GM19324 (cell line): ENCODE measurements around the gene TMEM143.
"Not testable (repeated sequence)": the region's sequence is repeated elsewhere in the genome, so short reads cannot be mapped to it uniquely, and the experiment has no call there.

Experiments
- ATAC-seq: cut with Tn5 transposase; IDR thresholded peaks from one replicate; pipeline ENCODE4 v1.9.1; 2021; ENCODE audit warnings: mild to moderate bottlenecking, moderate library complexity; ENCODE audit not compliant: unreplicated experiment, low FRiP score

The TMEM143 gene

DNA sequence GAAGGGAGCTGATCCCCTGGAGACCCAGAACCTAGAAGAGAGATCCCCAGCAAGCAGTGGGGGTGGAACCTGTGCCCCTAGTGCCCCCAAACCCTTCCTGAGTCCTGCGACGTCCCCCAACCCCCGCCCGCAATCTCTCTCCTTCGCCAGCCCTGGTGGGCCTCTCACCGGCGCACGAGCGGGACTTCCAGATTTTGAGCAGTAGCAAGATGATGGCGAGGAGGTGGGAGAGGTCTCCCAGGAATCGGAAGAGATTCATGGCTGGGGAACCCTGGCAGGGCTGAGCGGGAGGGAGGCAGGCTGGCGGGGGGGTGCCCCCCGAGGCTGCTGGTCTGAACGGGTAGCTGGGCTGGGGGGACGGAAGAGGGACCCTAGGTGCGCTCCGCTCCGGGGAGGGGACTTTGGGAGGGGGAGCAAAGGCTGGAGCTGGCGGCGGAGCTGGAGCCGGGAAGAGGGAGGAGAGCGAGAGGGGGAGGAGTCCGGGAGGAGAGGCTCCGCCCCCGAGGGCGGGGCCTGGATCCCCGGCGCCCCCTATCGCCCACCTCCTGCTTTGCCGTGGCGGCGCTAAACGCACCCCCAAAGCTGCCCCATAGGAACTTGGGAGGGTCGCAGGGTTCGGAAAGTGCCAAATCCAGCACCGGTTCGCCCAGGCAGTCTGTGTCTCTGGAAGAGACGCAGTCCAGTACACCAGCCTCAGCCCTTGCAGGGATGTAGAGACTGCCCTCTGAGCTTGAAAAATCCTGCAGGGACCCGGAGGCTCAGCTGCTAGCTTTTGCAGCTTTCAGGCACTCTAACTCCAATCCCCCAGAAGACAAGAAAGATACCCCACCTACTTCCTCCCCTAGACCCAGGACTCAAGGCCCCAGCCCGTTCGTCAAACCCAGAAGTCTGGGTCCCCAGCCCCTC lies 27.6 kb upstream of the TMEM143 start, which contains the start of gene KDELR1:
Gene KDELR1, minus strand, starts transcription at position 452 of the 906 bp plus-strand sequence. Its CDS starts 193 bp downstream, at position 259.
- peak; percentile 74 for ATAC-seq

DNA sequence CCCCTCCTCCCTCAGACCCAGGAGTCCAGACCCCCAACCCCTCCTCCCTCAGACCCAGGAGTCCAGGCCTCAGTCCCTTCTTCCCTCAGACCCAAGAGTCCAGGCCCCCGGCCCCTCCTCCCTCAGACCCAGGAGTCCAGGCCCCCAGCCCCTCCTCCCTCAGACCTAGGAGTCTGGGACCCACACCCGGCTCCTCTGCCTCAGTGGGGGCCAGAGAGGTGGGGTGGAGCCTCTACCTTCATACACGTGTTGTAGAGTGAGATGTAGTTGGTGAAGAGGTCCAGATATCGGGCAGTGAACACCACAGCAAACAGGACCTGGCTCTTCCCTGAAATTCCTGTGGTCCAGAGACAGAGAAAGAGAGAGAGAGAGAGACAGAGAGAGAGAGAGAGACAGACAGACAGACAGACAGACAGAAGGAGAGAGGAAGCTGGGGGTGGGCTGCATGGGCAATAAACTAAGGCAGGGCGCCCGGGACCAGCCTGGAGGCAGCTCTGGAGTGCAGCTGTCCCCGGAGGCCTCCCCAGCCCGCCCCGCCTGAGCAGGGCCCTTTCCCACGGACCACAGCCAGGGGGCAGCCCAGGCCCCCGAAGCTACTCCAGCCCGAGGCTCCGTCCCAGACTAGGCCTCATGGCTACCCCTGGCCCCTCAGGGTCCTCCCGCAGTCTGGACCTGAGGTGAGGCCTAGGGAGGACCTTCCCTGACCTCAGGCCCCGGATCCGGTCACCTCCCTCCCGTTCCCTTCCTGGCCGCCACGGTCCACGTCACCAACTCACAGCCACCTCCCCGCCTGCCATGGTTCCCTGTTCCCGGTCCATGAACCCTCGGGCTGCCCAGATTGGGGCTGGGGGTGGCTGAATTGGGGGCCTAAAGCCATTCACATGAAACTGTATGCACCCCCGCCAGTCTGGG lies 26.7 kb upstream of the TMEM143 start:
- ATAC-seq = peak; percentile 46

DNA sequence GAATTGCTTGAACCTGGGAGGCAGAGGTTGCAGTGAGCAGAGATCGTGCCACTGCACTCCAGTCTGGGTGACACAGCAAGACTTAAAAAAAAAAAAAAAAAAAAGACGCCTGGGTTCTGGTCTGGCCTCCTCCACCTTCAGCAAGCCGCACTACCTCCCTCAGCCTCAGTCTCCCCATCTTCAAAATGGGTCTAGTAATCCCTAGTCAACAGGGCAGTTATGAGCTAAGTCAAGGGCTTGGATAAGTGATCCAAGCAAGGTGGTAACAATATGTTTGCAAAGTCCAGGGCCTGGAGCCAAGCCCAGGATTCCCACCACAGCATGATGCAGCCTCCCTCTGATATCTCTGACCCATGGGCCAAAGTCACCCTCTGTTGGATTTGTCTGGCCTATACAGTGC lies 23.2 kb upstream of the TMEM143 start:
- no peak for ATAC-seq

DNA sequence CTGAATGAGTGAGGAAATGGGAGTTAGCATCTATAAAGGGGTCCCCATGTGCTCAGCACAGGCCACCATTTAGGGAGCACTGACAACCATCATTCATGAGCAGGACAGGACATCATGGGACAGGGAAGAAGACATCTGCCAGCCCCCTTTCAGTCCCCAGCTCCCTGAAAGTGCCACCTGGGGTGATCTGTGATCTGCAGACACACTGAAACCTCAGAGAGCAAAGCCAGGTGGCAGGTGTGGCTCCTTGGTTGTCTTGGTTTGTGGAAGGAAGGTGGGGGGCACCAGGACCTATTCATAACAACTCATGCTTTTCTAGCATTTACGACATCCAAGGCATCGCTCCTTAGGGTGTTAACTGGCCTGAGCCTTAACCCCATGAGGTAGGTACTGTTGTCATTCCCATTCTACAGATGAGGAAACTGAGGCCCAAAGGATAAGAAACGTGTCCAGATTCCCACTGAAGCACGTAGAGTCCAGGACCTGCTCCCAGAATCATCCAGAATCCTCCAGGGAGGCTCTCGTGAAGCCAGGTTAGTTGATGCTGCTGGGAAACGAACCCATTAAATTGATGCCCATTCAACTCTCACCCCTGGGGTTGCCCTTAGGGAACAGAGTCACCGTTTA lies 21.8 kb upstream of the TMEM143 start:
- no peak for ATAC-seq

DNA sequence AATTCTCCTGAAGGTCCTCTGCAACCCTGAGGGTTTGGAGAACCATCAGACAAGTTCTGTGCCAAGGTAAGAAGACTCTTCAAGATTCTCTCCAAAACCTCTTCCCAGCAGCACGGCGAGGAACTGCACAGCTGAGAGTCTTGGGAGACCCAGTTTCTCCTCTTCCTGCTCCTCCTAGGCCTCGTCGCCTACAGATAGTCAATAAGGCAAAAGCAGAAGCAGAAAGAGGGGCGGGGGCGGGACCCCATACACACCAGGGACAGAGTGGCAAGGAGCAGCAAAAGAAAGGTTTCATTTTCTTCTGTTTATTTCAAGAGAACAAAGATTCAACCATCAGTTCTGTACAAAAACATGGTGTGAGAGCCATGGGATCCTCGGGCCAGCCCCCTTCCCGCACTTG lies 18.5 kb upstream of the TMEM143 start:
- ATAC-seq = no peak

DNA sequence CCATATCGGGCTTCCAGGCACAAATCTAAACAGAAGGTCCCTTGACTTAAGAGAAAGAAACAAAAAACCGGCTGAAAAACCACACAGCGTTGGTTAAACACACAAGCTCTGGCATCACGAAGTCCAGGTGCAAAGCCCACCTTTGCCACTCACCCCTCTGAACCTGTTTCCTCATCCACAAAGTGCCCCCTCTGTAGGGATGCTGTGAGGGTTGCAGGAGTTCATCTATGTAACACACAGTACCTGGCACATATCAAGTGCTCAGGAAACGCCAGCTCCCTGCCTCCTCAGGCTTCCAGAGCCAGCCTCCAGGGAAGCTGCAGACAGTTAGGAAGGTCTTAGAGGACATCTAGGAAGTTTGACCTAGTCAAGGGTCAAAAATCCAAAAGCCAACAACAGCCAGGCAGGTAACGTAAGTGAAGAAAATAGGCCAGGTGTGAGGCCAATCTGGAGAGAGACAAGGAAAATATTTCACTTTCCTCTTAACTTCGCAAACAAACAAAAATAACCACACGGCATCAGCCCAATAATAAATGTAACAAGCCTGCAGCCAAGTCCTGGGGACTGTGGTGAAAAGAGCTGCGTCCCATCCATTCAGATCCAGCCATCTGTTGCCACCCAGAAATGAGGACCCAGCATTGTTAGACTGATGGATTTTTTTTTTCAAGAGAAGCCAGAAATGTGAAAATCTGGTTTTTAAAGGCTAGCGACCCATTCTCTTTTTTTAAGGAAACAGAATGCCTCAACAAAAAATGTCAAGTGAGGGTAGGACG lies 17.6 kb upstream of the TMEM143 start:
- no peak for ATAC-seq

DNA sequence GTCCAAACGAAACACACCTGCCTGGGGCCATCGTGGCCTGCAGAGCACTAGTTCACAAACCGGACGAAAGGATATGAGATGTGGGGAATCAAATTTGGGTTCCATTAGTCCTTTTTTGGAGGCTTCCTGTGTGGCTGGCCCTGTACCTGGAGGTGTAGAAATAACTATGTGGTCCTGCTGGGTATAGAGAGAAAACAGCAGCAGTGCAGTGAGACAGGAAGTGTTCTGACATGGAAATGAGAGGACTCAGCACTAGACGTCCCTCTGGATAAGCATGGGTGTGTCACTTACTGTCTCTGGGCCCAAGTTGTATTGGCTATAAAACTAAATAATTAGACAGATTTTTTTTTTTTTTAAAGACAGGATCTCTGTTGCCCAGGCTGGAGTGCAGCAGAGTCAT lies 15.3 kb upstream of the TMEM143 start:
- no peak for ATAC-seq

DNA sequence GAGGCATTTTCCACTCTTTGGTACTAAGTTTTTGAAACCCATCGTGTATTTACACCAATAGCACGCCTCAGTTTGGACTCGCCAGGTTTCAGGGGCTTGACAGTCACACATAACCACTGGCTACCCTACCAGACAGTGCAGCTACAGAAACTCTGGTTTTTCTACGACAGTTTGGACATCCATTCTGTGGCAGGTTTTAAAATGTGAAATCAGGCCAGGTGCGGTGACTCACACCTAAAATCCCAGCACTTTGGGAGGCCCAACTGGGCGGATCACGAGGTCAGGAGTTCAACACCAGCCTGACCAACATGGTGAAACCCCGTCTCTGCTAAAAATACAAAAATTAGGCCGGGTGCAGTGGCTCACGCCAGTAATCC lies 14.4 kb upstream of the TMEM143 start:
- ATAC-seq = no peak

DNA sequence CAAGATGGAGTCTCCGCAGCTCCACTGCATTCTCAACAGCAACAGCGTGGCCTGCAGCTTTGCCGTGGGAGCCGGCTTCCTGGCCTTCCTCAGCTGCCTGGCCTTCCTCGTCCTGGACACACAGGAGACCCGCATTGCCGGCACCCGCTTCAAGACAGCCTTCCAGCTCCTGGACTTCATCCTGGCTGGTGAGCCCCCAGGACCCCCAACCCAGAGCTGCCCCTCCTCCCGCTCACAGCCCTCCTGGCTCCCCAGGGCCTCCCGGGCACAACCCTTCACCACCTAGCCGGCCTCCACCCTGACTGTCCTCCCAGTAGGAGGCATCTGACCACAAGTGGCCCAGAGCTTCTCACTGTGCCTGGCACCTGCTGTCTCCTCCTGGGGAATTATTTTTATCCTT lies 9.8 kb upstream of the TMEM143 start:
- no peak for ATAC-seq

DNA sequence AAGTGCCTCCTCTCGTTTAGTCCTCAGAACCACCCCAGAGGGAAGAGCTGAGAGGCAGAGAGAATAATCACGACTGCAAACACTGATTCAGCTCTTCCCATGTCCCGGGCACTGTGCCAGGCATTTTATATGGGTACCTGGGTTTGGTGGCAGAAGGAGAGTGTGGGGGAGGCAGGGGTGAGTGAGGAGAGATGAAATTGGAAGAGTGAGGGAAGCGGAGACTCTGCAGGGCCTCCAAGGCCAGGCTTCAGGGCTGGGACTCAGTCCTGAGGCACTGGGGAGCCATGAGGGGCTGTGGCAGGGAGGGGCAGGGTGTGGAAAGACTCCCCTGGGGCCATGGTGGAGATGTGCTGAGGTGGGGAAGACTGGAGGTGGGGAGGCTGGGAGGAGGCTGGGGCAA lies 9.2 kb upstream of the TMEM143 start:
- ATAC-seq = no peak

DNA sequence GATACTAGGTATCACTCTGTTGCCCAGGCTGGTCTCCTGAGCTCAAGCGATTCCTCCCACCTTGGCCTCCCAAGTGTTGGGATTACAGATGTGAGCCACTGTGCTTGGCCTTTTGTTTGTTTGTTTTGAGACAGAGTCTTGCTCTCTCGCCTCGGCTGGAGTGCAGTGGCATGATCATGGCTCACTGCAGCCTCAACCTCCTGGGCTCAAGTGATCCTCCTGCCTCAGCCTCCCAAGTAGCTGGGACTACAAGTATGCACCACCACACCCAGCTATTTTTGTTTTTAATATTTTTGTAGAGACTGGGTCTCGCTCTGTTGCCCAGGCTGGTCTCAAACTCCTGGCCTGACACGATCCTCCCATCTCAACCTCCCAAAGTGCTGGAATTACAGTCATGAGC lies 8.0 kb upstream of the TMEM143 start:
- ATAC-seq = not testable (repeated sequence)

DNA sequence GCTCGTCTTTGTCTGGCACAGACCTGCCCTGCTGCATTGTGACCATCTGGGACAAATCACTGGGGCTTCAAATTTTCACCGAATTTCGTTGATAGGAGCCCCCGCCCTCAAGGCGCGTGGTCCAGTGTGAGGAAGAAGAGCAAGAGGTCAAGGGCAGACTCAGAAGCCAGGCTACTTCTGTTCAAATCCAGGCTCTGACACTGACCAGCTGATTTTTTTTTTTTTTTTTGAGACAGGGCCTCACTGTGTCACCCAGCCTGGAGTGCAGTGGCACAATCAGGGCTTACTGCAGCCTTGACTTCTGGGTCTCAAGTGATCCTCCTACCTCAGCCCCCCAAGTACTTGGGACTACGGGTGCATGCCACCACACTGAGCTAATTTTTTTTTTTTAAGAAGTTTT lies 7.6 kb upstream of the TMEM143 start:
- ATAC-seq = no peak

DNA sequence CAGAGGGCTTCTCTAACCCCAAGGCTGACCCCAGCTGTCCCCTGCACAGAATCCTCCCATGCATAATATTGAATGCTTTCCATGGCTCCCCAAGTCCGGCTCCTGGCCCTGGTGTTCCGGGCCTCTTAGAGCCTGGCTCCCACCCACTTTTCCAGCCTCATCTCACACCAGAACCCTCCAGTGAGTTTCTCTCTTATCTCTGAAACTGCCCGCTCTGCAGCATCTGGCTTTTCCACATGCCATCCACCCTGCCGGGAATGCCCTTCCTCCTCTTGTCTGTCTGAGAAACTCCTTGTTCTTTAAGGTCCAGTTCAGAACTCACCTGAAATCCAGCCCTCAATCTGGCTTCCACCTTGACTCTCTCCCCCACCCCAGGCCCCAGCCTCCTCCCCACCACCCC lies 7.2 kb upstream of the TMEM143 start:
- ATAC-seq = no peak

DNA sequence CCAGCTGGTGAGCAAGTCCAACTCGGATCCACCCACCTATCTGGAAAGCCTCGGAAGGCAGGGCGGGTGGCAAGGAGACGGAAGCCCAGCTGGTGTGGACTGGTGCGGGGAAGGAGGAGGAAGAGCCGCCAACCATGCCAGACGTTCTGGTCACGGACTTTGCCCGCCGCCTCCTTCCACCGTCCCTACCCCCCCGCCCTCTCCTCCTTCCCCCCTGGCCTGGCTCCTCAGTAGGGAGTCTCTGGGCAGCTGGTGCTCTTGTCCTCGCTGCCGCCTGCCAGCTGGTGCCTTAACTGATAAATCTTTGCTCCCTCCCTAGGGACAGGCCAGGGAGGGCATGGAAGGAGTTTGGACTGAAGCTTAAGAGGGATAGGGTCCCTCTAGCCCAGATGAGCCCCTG lies 5.2 kb upstream of the TMEM143 start:
- ATAC-seq = no peak

DNA sequence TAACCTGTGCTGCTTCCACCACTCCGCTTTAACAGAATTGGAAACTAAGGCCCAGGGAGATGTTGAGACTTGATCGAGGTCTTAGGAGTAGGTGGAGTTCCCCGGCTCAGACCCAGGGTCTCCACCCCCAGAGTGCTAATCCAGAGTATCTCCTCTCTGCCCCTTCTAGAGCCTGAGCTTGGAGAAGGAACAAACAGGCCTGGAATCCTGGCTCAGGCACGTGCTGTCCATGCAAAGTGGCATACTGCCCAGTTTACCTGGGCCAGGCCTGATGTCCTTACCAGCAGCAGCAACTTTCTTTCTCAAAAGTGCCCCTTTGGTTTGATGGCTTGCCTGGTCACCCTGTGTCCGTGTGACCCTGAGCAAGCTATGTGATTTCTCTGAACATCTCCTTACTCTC lies 4.1 kb upstream of the TMEM143 start:
- ATAC-seq = no peak

DNA sequence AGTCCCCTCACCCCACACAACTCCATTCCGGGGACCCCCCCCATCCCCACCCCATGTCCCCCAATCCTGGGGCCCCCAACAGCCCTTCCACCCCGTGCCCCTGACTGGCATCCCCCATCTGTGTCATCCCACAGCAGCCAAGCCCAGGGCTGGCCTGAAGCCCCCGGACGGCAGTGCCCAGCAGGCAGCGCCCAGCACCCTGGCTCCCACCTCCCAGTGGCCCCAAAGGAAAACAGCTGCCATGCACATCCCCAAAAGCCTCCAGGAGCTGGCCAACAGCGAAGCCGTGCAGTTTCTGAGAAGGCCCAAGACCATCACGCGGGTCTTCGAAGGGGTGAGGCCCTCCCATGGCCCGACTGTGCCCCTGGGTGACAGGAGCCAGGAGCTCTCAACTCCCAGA lies 1.9 kb upstream of the TMEM143 start:
- no peak for ATAC-seq

DNA sequence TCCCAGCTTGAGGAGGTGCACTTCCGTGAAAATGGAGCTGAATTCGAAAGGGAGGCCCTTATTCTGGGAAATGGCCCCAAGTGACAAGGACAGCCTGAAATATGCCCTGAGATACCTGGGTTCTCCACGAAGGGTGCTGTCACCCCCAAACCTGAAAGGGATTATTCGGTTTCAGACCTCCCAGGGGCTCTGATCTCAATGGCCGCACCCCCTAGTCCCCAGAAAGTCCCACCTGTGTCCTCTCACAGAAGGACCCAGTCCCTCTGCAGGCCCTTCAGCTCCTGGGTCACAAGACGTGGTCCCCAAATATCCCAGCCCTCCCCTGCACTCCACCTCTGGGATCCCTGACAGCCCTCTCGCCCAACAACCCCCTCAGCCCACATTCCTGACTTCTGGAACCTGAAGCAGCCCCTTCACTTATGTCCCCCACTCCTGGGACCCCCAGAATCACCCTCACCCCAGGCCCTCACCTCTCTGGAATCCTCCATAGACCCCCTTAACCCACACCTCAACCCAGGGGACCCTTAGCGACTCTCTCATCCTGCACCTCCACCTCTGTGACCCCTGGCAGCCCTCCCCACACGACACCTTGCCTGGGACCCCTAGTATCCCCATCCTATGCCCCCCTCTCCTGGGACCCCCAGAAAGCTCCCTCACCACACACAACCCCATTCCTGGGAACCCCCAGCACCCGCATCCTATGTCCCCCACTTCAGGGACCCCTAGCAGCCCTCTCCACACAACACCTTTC lies 1.0 kb upstream of the TMEM143 start:
- ATAC-seq = no peak

DNA sequence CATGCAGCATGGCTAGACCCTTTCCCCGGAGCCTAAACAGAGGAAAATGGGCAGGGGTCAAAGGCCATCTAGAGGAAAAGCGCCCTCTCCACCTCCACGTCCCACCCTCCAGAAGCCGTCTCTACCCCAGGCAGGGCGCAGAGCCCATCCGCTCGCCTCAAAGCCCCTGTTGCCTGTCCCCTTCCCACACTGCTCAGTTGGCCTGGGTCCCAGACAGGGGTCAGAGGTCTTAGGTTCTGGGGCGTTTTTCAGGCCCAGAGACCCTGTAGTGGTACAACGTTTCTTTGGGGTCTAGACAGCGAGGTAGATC lies 285 bp downstream of the TMEM143 start:
- ATAC-seq = peak; percentile 8

DNA sequence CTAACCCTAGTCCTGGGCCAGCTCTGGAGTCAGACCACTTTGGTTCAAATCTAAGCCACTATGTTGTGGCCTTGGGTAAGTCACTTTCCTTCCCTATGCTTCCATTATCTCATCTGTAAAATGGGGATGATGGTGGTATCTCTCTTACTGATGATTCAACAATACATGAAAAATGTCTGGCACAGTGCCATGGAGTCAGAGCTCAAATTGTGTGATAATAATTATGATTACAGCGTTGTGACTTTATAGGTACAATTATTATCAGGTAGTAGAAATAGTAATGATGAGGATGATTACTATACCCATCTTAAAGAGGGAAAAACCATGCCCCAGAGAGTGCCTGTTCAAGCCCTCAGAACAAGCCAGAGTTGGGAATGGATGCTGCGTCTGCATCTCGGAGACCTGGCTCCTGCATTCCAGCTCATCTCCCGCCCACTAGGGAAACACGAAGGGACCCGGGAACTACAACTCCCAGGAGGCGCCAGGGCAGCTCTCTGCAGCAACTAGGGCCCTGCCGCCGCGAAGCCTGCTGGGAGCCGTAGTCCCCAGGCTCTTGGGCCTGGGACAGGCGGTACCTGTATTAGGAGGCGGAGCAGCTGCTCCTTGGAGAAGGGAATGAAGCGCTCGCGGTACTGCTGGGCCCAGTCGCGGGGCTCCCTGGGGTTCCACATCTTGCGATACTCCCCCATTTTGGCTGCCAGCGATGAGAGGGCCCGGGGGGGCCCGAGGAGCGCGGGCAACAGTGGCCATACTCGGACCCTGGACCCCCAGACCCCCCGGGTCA lies 832 bp downstream of the TMEM143 start:
- ATAC-seq = peak; percentile 40
